Endometrial microvascular endothelial cells (primary cell): ENCODE data around the gene KLC4. TPM values are rescaled to one million over a fixed set of nuclear protein-coding genes. Genes with fewer than 3 reads are reported as not detected.
"Not testable (repeated sequence)": the region's sequence is repeated elsewhere in the genome, so short reads cannot be mapped to it uniquely, and the experiment has no call there.

ENCODE experiments used
- in situ Hi-C: cut with HindIII; loops from 2 replicates; pipeline ENCODE4 v1.10.0; 2017; ENCODE audit warnings: low sequenced_read_pairs, low pct_unique_long_range_greater_than_20kb; ENCODE audit errors: inconsistent ontology term
- total RNA-seq: library from RNA; depleted of rRNA; stranded (reverse); fragments of >200 nt; gene quantifications from one replicate; pipeline ENCODE4 v1.2.3, GENCODE V29; 2015; ENCODE audit errors: inconsistent ontology term

KLC4 gene
- total RNA-seq, 1 donor from 2014 or later = 18.6 TPM

GRCh38 chr6:43034190-43034525 lies 25.3 kb upstream of the KLC4 start:
- in situ Hi-C loops = no loop called here

DNA sequence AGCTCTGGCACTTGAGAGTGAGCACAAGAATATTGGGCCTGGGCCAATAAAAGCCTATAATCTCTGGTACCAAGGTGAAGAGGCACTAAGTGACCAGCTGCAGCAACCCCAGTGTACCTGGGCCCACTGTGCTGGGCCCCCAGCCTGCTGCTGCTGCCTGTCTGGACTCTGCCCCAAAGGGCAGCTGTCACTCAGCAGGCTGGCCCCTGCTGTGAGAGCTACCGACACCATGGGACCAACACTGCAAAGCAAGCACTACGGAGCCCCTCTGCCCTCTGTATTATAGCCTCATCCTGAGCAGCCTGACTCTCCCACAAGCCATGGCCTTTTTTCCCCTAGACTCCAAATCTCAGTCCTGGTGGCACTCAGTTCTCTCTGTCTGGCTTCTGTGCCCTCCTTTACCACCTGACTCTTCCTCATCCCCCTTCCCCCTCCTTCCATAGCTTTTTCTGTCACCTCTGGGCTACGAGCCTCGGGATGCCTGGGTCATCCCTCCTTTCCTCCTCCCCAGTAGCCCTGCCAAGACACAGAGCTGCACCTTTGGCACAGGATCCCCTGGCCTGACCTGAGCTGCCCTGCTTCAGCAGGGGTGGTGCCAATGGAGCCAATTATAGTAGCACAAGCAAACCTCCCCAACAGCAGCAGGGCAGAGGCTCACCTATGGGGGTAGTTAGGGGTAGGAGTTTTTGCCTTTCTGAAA lies 23.8 kb upstream of the KLC4 start:
- in situ Hi-C loops = no loop called here

- in situ Hi-C loops = no loop called here
Observed at GRCh38 chr6:43036712-43037111, 22.7 kb upstream of the KLC4 start.

DNA sequence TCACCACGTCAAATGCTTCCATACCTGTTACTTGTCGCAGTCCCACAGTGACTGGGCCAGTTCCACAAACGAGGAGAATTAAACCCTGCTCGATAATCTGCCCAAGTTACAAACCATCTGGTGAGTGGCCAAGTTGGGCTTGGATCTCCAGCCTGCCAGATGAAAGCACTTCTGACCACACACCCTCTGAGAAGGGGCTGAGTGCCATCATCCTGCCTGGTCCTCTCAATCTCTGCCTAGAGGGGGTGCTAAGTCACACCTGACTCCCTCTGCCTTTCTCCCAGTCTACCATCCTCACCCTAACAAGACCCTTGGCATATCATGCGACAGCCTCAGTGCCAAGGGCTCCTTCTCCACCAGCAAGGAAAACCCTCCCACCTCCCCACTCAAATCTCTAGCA lies 22.2 kb upstream of the KLC4 start:
- in situ Hi-C loops = no loop called here

- in situ Hi-C loops = no loop called here
Observed at GRCh38 chr6:43037706-43038105, 21.7 kb upstream of the KLC4 start.

DNA sequence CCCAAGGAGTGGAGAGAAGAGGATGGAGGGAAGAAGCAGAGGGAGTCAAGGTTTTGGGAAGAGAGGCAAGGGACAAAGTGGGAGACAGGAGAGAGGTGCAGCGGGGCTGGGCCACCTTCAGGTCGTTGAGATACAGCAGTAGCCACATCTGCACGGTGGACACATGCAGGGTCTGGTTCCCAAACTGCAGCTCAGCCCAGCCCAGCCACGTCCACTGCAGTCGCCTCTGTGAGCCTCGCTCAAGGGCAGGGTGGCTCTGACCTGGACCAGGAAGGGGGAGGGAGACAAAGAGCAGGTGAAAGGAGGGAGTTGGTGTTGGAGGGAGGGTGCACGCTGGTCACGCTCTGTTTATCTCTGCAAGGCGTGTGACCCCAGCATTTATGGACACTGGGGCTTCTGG lies 20.7 kb upstream of the KLC4 start:
- in situ Hi-C loops = no loop called here

- in situ Hi-C loops = no loop called here
Observed at GRCh38 chr6:43040542-43041257, 18.7 kb upstream of the KLC4 start.

- in situ Hi-C loops = not testable (repeated sequence)
Observed at GRCh38 chr6:43041475-43041874, 18.0 kb upstream of the KLC4 start.

- in situ Hi-C loops = no loop called here
Observed at GRCh38 chr6:43043310-43043709, 16.1 kb upstream of the KLC4 start.

DNA sequence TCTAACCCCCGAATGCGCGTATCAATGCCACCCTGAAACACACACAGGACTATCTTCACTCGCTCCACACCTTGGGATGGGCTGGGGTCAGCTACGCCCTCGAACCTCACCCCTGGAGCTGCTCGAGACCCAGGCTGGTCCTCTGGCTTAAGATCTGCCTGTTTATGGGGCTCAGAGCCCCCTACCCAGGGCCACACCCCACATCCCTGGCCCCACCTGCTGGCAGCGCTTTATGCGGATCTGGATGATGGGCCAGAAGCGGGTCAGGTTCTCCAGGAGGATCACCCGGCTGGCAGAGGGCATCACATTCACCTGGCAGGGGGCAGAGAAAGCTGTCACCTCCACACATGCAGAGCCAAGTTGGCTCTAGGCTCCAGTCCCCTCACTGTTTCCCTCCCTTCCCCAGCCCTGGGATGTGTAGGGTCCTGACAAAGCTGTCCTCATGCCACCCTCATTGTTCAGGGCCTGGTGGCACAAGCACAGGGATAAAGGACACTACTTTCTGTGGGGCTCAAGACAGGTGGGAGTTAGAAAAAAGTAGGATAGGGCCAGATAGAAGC lies 14.0 kb upstream of the KLC4 start:
- in situ Hi-C loops = no loop called here

- in situ Hi-C loops = no loop called here
Observed at GRCh38 chr6:43047998-43048397, 11.4 kb upstream of the KLC4 start.

GRCh38 chr6:43050981-43051380 lies 8.4 kb upstream of the KLC4 start:
- in situ Hi-C loops = no loop called here

DNA sequence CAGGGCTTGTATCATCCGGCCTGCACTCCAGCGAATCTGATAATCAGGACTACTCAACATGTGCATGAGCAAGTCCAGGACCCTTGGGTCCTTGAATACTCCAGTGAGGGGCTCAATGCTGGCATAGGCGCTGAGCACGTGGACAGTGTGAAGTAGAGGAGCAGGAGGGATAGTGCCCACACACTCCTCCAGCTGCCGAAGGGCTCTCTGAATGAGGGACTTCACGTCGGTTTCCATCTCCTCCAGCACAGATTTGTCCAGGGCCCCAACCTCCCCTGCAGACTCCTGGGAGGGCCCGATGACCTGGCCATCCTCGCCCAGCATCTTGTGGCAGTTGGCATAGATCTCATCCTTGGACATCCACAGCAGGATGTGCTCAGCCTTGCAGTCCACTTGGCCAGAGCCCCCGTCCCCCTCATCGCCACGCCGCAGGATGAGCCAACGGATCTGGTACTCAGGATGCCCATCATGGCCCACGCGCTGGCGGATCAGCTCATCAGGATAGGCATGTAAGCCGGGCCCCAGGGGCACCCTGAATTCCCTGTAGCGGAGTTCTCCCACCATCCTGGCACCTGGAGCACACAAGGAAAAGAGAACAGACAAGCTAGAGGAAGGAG lies 7.1 kb upstream of the KLC4 start:
- in situ Hi-C loops = no loop called here

- in situ Hi-C loops = no loop called here
Observed at GRCh38 chr6:43052842-43053544, 6.4 kb upstream of the KLC4 start.

GRCh38 chr6:43053545-43054205 lies 5.8 kb upstream of the KLC4 start, which contains the start of gene CUL7:
CUL7 (minus strand) TSS chr6:43053851; CDS start chr6:43052788, 1,063 bp downstream.
- in situ Hi-C loops = no loop called here

- in situ Hi-C loops = no loop called here
Observed at GRCh38 chr6:43054206-43054943, 5.1 kb upstream of the KLC4 start.

DNA sequence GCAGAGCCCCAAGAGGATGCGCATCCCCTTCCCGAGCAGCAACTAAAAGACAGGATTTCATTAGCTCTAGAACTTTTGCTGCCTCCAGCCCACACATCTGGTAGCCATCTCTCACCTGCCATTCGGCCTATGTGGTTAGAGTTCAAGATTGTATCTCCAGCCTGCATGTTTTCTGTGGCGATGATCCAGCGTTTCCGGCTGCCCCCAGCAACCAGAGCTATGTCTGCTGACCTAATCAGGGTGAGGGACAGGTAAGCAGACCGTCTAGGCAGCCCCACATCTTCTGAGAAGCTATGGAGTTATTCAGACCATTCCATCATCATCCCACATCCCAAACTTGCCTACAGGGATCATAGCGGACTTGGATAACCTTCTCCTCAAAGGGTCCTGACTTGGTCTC lies 3.5 kb upstream of the KLC4 start:
- in situ Hi-C loops = no loop called here

DNA sequence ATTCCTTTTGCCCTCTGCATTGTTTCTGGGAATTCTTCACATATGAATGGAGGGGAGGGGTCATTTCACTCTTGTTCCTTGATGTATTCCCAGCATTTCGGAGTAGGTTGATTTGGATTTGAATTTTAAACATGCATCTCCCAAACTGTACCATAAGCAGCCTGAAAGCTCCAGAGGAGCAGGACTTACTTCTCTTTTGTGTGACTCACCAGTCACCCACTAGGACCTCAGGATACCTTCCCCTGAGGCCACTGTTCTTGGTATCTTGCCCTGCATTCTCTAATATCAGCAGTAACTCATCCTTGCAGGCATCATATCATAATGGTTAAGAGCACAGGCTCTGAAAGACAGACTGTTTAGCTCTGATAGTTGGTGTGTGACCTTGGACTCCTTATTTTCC lies 900 bp upstream of the KLC4 start:
- in situ Hi-C loops = no loop called here
